ENCODE data around the gene KCNH1.

KCNH1 gene

DNA sequence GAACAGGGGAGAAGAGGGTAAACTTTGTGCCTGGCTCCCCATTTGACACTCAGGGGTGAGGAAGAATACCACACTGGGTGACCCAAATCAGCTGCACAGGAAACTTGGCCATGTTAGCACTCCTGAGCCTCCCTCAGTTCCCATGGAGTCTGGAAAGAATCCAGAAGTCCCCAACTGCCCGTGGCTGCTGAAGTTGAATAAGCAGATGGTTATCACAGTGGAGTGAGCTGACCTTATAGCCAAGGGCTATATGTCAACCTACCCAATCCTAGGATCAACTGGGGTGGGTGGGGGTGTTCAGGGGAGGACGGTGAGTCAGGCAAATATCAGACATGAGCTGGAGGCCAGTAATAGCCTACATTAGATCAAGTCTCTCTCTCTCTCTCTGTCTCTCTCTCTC is 20.4 kb downstream of the KCNH1 start:
- no peaks in the 10 kb centered on the region for H3K4me1 ChIP-seq (ENCODE audit: control insufficient read depth, insufficient read depth, low read length)
- CTCF ChIA-PET: no interaction called here

DNA sequence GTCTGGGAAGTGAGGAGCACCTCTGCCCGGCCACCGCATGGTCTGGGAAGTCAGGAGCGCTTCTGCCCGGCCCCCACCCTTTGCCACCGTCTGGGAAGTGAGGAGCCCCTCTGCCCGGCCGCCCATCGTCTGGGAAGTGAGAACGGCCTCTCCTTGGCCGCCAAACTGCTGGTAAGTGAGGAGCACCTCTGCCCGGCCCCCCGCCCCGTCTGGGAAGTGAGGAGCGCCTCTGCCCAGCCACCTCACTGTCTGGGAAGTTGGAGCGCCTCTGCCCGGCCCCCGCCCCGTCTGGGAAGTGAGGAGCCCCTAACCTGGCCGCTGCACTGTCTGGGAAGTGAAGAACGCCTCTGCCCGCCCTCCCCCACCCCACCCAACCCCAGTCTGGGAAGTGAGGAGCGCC is 22.6 kb downstream of the KCNH1 start:
- ChIA-PET POLR2A (no interaction called here), CTCF (no interaction called here)
- no peak overlapping the region for H3K4me3 ChIP-seq (ENCODE audit: low read depth, low read length)
- H3K27ac ChIP-seq (ENCODE audit: extremely low read depth, low read depth, low read length): no peak overlapping the region
- no peaks in the 10 kb centered on the region for H3K36me3 ChIP-seq (ENCODE audit: control insufficient read depth in 2 of 2, insufficient read depth in 1 of 2, low read length in 2 of 2)
- H3K9me3 ChIP-seq (ENCODE audit: control insufficient read depth, insufficient read depth, low read depth, low read length): no peaks in the 10 kb centered on the region
- no peaks in the 10 kb centered on the region for H3K4me1 ChIP-seq (ENCODE audit: control insufficient read depth, insufficient read depth, low read length)
- TF ChIP-seq ZNF664 (tag by site-specific recombination; IDR thresholded peaks at IDR 0.05) (no peak), ZNF112 (tag by site-specific recombination; IDR thresholded peaks at IDR 0.05) (no peak), ZNF529 (tag by site-specific recombination; IDR thresholded peaks at IDR 0.05; ENCODE audit: insufficient replicate concordance) (no peak), ZNF394 (tag by site-specific recombination; IDR thresholded peaks at IDR 0.05; ENCODE audit: borderline replicate concordance) (no peak), ZNF214 (tag by site-specific recombination; IDR thresholded peaks at IDR 0.05; ENCODE audit: borderline replicate concordance) (no peak), ZNF10 (tag by site-specific recombination; IDR thresholded peaks at IDR 0.05) (no peak), ZNF211 (tag by site-specific recombination; IDR thresholded peaks at IDR 0.05; ENCODE audit: low read depth) (no peak), ZNF37A (tag by site-specific recombination; IDR thresholded peaks at IDR 0.05) (no peak)
- TF ChIP-seq, protein P1, sequence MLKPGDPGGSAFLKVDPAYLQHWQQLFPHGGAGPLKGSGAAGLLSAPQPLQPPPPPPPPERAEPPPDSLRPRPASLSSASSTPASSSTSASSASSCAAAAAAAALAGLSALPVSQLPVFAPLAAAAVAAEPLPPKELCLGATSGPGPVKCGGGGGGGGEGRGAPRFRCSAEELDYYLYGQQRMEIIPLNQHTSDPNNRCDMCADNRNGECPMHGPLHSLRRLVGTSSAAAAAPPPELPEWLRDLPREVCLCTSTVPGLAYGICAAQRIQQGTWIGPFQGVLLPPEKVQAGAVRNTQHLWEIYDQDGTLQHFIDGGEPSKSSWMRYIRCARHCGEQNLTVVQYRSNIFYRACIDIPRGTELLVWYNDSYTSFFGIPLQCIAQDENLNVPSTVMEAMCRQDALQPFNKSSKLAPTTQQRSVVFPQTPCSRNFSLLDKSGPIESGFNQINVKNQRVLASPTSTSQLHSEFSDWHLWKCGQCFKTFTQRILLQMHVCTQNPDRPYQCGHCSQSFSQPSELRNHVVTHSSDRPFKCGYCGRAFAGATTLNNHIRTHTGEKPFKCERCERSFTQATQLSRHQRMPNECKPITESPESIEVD (tag by site-specific recombination; IDR thresholded peaks at IDR 0.05): no peak
- TF ChIP-seq, protein P2, sequence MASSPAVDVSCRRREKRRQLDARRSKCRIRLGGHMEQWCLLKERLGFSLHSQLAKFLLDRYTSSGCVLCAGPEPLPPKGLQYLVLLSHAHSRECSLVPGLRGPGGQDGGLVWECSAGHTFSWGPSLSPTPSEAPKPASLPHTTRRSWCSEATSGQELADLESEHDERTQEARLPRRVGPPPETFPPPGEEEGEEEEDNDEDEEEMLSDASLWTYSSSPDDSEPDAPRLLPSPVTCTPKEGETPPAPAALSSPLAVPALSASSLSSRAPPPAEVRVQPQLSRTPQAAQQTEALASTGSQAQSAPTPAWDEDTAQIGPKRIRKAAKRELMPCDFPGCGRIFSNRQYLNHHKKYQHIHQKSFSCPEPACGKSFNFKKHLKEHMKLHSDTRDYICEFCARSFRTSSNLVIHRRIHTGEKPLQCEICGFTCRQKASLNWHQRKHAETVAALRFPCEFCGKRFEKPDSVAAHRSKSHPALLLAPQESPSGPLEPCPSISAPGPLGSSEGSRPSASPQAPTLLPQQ (tag by site-specific recombination; IDR thresholded peaks at IDR 0.05): no peak
- TF ChIP-seq, protein P3, sequence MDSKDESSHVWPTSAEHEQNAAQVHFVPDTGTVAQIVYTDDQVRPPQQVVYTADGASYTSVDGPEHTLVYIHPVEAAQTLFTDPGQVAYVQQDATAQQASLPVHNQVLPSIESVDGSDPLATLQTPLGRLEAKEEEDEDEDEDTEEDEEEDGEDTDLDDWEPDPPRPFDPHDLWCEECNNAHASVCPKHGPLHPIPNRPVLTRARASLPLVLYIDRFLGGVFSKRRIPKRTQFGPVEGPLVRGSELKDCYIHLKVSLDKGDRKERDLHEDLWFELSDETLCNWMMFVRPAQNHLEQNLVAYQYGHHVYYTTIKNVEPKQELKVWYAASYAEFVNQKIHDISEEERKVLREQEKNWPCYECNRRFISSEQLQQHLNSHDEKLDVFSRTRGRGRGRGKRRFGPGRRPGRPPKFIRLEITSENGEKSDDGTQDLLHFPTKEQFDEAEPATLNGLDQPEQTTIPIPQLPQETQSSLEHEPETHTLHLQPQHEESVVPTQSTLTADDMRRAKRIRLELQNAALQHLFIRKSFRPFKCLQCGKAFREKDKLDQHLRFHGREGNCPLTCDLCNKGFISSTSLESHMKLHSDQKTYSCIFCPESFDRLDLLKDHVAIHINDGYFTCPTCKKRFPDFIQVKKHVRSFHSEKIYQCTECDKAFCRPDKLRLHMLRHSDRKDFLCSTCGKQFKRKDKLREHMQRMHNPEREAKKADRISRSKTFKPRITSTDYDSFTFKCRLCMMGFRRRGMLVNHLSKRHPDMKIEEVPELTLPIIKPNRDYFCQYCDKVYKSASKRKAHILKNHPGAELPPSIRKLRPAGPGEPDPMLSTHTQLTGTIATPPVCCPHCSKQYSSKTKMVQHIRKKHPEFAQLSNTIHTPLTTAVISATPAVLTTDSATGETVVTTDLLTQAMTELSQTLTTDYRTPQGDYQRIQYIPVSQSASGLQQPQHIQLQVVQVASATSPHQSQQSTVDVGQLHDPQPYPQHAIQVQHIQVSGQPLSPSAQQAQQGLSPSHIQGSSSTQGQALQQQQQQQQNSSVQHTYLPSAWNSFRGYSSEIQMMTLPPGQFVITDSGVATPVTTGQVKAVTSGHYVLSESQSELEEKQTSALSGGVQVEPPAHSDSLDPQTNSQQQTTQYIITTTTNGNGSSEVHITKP (tag by site-specific recombination; IDR thresholded peaks at IDR 0.05): no peak
- TF ChIP-seq, protein P4, sequence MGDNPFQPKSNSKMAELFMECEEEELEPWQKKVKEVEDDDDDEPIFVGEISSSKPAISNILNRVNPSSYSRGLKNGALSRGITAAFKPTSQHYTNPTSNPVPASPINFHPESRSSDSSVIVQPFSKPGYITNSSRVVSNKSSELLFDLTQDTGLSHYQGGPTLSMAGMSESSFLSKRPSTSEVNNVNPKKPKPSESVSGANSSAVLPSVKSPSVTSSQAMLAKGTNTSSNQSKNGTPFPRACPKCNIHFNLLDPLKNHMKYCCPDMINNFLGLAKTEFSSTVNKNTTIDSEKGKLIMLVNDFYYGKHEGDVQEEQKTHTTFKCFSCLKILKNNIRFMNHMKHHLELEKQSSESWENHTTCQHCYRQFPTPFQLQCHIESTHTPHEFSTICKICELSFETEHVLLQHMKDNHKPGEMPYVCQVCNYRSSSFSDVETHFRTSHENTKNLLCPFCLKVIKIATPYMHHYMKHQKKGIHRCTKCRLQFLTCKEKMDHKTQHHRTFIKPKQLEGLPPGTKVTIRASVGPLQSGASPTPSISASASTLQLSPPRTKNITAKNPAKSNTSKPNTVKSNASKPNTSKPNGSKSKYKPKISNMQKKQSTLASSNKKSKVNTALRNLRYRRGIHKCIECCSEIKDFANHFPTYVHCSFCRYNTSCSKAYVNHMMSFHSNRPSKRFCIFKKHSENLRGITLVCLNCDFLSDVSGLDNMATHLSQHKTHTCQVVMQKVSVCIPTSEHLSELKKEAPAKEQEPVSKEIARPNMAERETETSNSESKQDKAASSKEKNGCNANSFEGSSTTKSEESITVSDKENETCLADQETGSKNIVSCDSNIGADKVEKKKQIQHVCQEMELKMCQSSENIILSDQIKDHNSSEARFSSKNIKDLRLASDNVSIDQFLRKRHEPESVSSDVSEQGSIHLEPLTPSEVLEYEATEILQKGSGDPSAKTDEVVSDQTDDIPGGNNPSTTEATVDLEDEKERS (tag by site-specific recombination; IDR thresholded peaks at IDR 0.05): no peak
- TF ChIP-seq, protein P5, sequence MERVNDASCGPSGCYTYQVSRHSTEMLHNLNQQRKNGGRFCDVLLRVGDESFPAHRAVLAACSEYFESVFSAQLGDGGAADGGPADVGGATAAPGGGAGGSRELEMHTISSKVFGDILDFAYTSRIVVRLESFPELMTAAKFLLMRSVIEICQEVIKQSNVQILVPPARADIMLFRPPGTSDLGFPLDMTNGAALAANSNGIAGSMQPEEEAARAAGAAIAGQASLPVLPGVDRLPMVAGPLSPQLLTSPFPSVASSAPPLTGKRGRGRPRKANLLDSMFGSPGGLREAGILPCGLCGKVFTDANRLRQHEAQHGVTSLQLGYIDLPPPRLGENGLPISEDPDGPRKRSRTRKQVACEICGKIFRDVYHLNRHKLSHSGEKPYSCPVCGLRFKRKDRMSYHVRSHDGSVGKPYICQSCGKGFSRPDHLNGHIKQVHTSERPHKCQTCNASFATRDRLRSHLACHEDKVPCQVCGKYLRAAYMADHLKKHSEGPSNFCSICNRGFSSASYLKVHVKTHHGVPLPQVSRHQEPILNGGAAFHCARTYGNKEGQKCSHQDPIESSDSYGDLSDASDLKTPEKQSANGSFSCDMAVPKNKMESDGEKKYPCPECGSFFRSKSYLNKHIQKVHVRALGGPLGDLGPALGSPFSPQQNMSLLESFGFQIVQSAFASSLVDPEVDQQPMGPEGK (tag by site-specific recombination; IDR thresholded peaks at IDR 0.05): no peak

More for the DNA sequence above, 20.4 kb downstream of the KCNH1 start:
- no peak overlapping the region for H3K27ac ChIP-seq (ENCODE audit: extremely low read depth, low read depth, low read length)
- POLR2A ChIA-PET: no interaction called here
- no peaks in the 10 kb centered on the region for H3K9me3 ChIP-seq (ENCODE audit: control insufficient read depth, insufficient read depth, low read depth, low read length)
- no peaks in the 10 kb centered on the region for H3K36me3 ChIP-seq (ENCODE audit: control insufficient read depth in 2 of 2, insufficient read depth in 1 of 2, low read length in 2 of 2)
- no peak overlapping the region for H3K4me3 ChIP-seq (ENCODE audit: low read depth, low read length)
- TF ChIP-seq GLI4 (tag by site-specific recombination; IDR thresholded peaks at IDR 0.05): no peak
- no peak for TF ChIP-seq ZNF146 (tag by site-specific recombination; IDR thresholded peaks at IDR 0.05)
- TF ChIP-seq RBAK (tag by site-specific recombination; IDR thresholded peaks at IDR 0.05): no peak
- TF ChIP-seq, protein P6, sequence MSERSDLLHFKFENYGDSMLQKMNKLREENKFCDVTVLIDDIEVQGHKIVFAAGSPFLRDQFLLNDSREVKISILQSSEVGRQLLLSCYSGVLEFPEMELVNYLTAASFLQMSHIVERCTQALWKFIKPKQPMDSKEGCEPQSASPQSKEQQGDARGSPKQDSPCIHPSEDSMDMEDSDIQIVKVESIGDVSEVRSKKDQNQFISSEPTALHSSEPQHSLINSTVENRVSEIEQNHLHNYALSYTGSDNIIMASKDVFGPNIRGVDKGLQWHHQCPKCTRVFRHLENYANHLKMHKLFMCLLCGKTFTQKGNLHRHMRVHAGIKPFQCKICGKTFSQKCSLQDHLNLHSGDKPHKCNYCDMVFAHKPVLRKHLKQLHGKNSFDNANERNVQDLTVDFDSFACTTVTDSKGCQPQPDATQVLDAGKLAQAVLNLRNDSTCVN (tag by site-specific recombination; optimal IDR thresholded peaks at IDR 0.05): no peak
- TF ChIP-seq ZNF394 (tag by site-specific recombination; IDR thresholded peaks at IDR 0.05; ENCODE audit: borderline replicate concordance): no peak
- no peak for TF ChIP-seq MZF1 (tag by site-specific recombination; IDR thresholded peaks at IDR 0.05; ENCODE audit: borderline replicate concordance)
- TF ChIP-seq, protein P7, sequence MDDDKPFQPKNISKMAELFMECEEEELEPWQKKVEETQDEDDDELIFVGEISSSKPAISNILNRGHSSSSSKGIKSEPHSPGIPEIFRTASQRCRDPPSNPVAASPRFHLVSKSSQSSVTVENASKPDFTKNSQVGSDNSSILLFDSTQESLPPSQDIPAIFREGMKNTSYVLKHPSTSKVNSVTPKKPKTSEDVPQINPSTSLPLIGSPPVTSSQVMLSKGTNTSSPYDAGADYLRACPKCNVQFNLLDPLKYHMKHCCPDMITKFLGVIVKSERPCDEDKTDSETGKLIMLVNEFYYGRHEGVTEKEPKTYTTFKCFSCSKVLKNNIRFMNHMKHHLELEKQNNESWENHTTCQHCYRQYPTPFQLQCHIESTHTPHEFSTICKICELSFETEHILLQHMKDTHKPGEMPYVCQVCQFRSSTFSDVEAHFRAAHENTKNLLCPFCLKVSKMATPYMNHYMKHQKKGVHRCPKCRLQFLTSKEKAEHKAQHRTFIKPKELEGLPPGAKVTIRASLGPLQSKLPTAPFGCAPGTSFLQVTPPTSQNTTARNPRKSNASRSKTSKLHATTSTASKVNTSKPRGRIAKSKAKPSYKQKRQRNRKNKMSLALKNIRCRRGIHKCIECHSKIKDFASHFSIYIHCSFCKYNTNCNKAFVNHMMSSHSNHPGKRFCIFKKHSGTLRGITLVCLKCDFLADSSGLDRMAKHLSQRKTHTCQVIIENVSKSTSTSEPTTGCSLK (tag by site-specific recombination; IDR thresholded peaks at IDR 0.05): no peak
- no peak for TF ChIP-seq EGR2 (tag by site-specific recombination; IDR thresholded peaks at IDR 0.05; ENCODE audit: low read depth)

All from HEK293 (cell line).